Measurements from ENCODE around the gene EMP3.

DNA sequence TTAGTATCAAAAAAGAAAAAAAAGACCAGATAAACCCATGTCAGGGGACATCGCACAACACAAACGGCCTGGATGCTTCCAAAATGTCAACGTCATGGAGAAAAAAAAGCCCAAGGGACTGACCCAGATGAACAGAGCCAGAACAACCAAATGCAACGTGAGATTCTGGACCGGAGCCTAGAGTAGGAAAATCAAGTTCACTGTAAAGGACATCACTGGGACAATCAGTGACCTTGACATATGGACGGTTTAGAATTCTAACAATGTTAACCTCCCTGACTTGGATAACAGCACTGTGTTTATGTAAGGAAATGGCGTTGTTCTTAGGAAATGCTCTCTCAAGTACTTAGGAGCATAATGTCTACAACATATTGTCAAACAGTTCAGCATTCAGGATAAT is 15.1 kb upstream of the EMP3 start:
- TF ChIP-seq EZH2phosphoT487 (IDR thresholded peaks at IDR 0.05; ENCODE audit: unreplicated experiment) = no peak
- TF ChIP-seq, protein P1, sequence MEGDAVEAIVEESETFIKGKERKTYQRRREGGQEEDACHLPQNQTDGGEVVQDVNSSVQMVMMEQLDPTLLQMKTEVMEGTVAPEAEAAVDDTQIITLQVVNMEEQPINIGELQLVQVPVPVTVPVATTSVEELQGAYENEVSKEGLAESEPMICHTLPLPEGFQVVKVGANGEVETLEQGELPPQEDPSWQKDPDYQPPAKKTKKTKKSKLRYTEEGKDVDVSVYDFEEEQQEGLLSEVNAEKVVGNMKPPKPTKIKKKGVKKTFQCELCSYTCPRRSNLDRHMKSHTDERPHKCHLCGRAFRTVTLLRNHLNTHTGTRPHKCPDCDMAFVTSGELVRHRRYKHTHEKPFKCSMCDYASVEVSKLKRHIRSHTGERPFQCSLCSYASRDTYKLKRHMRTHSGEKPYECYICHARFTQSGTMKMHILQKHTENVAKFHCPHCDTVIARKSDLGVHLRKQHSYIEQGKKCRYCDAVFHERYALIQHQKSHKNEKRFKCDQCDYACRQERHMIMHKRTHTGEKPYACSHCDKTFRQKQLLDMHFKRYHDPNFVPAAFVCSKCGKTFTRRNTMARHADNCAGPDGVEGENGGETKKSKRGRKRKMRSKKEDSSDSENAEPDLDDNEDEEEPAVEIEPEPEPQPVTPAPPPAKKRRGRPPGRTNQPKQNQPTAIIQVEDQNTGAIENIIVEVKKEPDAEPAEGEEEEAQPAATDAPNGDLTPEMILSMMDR (conservative IDR thresholded peaks at IDR 0.05; ENCODE audit: low read depth in 2 of 2) = no peak
- TF ChIP-seq, protein P2, sequence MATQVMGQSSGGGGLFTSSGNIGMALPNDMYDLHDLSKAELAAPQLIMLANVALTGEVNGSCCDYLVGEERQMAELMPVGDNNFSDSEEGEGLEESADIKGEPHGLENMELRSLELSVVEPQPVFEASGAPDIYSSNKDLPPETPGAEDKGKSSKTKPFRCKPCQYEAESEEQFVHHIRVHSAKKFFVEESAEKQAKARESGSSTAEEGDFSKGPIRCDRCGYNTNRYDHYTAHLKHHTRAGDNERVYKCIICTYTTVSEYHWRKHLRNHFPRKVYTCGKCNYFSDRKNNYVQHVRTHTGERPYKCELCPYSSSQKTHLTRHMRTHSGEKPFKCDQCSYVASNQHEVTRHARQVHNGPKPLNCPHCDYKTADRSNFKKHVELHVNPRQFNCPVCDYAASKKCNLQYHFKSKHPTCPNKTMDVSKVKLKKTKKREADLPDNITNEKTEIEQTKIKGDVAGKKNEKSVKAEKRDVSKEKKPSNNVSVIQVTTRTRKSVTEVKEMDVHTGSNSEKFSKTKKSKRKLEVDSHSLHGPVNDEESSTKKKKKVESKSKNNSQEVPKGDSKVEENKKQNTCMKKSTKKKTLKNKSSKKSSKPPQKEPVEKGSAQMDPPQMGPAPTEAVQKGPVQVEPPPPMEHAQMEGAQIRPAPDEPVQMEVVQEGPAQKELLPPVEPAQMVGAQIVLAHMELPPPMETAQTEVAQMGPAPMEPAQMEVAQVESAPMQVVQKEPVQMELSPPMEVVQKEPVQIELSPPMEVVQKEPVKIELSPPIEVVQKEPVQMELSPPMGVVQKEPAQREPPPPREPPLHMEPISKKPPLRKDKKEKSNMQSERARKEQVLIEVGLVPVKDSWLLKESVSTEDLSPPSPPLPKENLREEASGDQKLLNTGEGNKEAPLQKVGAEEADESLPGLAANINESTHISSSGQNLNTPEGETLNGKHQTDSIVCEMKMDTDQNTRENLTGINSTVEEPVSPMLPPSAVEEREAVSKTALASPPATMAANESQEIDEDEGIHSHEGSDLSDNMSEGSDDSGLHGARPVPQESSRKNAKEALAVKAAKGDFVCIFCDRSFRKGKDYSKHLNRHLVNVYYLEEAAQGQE (IDR thresholded peaks at IDR 0.05; ENCODE audit: unreplicated experiment) = no peak
- no peak for TF ChIP-seq EZH2 (IDR thresholded peaks at IDR 0.05; ENCODE audit: low read depth, unreplicated experiment)
- TF ChIP-seq POLR2AphosphoS5 (IDR thresholded peaks at IDR 0.05; ENCODE audit: low read depth) = no peak
- TF ChIP-seq, protein P3, sequence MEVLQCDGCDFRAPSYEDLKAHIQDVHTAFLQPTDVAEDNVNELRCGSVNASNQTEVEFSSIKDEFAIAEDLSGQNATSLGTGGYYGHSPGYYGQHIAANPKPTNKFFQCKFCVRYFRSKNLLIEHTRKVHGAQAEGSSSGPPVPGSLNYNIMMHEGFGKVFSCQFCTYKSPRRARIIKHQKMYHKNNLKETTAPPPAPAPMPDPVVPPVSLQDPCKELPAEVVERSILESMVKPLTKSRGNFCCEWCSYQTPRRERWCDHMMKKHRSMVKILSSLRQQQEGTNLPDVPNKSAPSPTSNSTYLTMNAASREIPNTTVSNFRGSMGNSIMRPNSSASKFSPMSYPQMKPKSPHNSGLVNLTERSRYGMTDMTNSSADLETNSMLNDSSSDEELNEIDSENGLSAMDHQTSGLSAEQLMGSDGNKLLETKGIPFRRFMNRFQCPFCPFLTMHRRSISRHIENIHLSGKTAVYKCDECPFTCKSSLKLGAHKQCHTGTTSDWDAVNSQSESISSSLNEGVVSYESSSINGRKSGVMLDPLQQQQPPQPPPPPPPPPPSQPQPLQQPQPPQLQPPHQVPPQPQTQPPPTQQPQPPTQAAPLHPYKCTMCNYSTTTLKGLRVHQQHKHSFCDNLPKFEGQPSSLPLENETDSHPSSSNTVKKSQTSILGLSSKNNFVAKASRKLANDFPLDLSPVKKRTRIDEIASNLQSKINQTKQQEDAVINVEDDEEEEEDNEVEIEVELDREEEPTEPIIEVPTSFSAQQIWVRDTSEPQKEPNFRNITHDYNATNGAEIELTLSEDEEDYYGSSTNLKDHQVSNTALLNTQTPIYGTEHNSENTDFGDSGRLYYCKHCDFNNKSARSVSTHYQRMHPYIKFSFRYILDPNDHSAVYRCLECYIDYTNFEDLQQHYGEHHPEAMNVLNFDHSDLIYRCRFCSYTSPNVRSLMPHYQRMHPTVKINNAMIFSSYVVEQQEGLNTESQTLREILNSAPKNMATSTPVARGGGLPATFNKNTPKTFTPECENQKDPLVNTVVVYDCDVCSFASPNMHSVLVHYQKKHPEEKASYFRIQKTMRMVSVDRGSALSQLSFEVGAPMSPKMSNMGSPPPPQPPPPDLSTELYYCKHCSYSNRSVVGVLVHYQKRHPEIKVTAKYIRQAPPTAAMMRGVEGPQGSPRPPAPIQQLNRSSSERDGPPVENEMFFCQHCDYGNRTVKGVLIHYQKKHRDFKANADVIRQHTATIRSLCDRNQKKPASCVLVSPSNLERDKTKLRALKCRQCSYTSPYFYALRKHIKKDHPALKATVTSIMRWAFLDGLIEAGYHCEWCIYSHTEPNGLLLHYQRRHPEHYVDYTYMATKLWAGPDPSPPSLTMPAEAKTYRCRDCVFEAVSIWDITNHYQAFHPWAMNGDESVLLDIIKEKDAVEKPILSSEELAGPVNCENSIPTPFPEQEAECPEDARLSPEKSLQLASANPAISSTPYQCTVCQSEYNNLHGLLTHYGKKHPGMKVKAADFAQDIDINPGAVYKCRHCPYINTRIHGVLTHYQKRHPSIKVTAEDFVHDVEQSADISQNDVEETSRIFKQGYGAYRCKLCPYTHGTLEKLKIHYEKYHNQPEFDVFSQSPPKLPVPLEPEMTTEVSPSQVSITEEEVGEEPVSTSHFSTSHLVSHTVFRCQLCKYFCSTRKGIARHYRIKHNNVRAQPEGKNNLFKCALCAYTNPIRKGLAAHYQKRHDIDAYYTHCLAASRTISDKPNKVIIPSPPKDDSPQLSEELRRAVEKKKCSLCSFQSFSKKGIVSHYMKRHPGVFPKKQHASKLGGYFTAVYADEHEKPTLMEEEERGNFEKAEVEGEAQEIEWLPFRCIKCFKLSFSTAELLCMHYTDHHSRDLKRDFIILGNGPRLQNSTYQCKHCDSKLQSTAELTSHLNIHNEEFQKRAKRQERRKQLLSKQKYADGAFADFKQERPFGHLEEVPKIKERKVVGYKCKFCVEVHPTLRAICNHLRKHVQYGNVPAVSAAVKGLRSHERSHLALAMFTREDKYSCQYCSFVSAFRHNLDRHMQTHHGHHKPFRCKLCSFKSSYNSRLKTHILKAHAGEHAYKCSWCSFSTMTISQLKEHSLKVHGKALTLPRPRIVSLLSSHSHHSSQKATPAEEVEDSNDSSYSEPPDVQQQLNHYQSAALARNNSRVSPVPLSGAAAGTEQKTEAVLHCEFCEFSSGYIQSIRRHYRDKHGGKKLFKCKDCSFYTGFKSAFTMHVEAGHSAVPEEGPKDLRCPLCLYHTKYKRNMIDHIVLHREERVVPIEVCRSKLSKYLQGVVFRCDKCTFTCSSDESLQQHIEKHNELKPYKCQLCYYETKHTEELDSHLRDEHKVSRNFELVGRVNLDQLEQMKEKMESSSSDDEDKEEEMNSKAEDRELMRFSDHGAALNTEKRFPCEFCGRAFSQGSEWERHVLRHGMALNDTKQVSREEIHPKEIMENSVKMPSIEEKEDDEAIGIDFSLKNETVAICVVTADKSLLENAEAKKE (CRISPR knock-in tag; IDR thresholded peaks at IDR 0.05) = no peak
- TF ChIP-seq JUNB (IDR thresholded peaks at IDR 0.05; ENCODE audit: unreplicated experiment) = no peak
- TF ChIP-seq STAT1 (IDR thresholded peaks at IDR 0.05; ENCODE audit: unreplicated experiment) = no peak
- no peak for TF ChIP-seq CREB1 (CRISPR knock-in tag; IDR thresholded peaks at IDR 0.05; ENCODE audit: low read depth)

All from GM23338 (cell line).